22Rv1 (cell line): Measurements from ENCODE around the gene CDC25B.

ENCODE experiments used
- ZFX ChIP-seq: fragments of 450-650 bp; IDR thresholded peaks from 2 replicates; pipeline ENCODE4 v1.6.1; 2017; ENCODE audit warnings: antibody characterized with exemption, borderline replicate concordance
- TF ChIP-seq, protein P1 (sequence below): fragments of 450-650 bp; IDR thresholded peaks from 2 replicates; pipeline ENCODE4 v1.5.1; 2017; ENCODE audit warnings: mild to moderate bottlenecking

DNA sequence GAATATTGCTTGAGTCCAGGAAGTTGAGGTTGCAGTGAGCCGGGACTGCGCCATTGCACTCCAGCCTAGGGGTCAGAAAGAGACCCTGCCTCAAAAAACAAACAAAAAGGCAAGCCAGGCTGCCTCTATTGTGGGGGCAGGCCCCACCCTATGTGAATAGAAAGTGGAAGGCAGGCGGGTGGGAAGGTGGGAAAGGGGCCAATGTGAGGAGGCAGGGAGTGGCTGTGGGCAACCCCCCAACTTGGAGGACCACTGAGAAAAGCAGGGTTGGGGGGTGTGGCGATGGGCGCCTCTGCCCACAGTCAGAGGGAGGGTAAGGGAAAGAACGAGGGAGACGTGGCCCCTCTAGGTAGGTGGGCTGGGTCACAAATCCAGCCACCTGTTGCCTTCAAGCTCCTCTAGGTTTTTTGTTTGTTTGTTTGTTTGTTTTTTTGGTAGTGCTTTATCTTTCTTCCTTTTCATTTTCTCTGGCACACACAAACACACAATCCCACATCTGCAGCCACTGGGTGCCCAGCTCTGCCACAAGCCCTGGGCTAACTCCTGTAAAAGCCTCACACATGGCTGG, 18.9 kb downstream of the CDC25B start:
- TF ChIP-seq, protein P1, sequence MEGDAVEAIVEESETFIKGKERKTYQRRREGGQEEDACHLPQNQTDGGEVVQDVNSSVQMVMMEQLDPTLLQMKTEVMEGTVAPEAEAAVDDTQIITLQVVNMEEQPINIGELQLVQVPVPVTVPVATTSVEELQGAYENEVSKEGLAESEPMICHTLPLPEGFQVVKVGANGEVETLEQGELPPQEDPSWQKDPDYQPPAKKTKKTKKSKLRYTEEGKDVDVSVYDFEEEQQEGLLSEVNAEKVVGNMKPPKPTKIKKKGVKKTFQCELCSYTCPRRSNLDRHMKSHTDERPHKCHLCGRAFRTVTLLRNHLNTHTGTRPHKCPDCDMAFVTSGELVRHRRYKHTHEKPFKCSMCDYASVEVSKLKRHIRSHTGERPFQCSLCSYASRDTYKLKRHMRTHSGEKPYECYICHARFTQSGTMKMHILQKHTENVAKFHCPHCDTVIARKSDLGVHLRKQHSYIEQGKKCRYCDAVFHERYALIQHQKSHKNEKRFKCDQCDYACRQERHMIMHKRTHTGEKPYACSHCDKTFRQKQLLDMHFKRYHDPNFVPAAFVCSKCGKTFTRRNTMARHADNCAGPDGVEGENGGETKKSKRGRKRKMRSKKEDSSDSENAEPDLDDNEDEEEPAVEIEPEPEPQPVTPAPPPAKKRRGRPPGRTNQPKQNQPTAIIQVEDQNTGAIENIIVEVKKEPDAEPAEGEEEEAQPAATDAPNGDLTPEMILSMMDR: no peak
- no peak for TF ChIP-seq ZFX
